Left ventricle myocardium inferior (tissue), 1 donor: ENCODE measurements around the gene TSPAN9. TPM values are rescaled to one million over a fixed set of nuclear protein-coding genes. Genes with fewer than 3 reads are reported as not detected.
A peak's percentile ranks its signal among the peaks of the same experiment; 100 is the strongest.

Experiments used
- DNase-seq: peaks from one replicate; pipeline ENCODE4 v3.0.0-alpha.2; 2020
- H3K27ac ChIP-seq: fragments of 200-600 bp; replicated peaks from 2 replicates; pipeline ENCODE4 v1.8.0; 2021
- H3K27me3 ChIP-seq: fragments of 200-600 bp; 2 replicates; pipeline ENCODE4 v1.8.0; 2021; ENCODE audit warnings: low read depth
- H3K36me3 ChIP-seq: fragments of 200-600 bp; 2 replicates; pipeline ENCODE4 v1.8.0; 2021
- H3K4me1 ChIP-seq: fragments of 200-600 bp; 2 replicates; pipeline ENCODE4 v1.8.0; 2021
- H3K4me3 ChIP-seq: fragments of 200-600 bp; 2 replicates; pipeline ENCODE4 v1.8.0; 2021; ENCODE audit warnings: mild to moderate bottlenecking, moderate library complexity
- H3K9me3 ChIP-seq: fragments of 200-600 bp; replicated peaks from 2 replicates; pipeline ENCODE4 v1.8.0; 2021
- intact Hi-C: fragments of 100-400 bp; cut with micrococcal nuclease; formaldehyde crosslinking; loops from one replicate; pipeline ENCODE4 v1.11.0; 2022
- total RNA-seq: library from RNA; stranded (reverse); fragmentation: NEBNext Ultra II Directional; extraction: Animal tissue kit (Norgen Biotek cat#: 25700); gene quantifications from one replicate; pipeline ENCODE4 v1.2.1, GENCODE V29; 2021
- TF ChIP-seq, protein P1 (sequence below): fragments of 200-600 bp; IDR thresholded peaks from 2 replicates; pipeline ENCODE4 v1.8.0; 2021; ENCODE audit warnings: antibody characterized with exemption, mild to moderate bottlenecking, borderline replicate concordance
- donor health status: DM: no; HTN: yes; CAD: no; lungs with severe emphysema.

TSPAN9 gene
- total RNA-seq, 1 donor from 2014 or later: 305 TPM

DNA sequence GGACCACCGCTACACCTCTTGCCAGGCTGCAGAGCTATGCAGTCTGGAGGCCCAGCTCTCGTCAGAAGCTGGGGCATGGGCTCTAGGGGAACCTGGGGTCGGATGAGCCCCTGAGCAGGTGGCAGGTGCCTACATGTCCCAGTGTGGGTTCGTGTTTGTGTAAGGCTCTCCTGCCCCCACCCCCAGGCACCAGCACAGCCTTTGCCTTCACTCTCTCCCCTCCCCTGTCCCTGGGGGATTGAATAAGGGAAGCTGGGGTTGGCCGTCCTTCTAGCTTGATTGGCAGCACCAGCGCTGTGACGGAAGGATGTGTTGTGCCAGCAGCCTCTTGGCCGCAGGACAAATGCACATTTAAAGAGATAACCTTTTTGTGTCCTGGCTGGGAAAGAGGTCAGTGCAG, 34.8 kb upstream of the TSPAN9 start:
- Histone ChIP-seq H3K4me3 (no peak overlapping the region), H3K4me1 (peaks cover 53% of the 10 kb centered on the region), H3K27me3 (no peaks in the 10 kb centered on the region), H3K36me3 (no peaks in the 10 kb centered on the region), H3K27ac (peak overlapping the region; percentile 54), H3K9me3 (no peaks in the 10 kb centered on the region)
- DNase-seq: peak; percentile 67
- intact Hi-C loops: no loop called here
- TF ChIP-seq, protein P1, sequence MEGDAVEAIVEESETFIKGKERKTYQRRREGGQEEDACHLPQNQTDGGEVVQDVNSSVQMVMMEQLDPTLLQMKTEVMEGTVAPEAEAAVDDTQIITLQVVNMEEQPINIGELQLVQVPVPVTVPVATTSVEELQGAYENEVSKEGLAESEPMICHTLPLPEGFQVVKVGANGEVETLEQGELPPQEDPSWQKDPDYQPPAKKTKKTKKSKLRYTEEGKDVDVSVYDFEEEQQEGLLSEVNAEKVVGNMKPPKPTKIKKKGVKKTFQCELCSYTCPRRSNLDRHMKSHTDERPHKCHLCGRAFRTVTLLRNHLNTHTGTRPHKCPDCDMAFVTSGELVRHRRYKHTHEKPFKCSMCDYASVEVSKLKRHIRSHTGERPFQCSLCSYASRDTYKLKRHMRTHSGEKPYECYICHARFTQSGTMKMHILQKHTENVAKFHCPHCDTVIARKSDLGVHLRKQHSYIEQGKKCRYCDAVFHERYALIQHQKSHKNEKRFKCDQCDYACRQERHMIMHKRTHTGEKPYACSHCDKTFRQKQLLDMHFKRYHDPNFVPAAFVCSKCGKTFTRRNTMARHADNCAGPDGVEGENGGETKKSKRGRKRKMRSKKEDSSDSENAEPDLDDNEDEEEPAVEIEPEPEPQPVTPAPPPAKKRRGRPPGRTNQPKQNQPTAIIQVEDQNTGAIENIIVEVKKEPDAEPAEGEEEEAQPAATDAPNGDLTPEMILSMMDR: no peak

DNA sequence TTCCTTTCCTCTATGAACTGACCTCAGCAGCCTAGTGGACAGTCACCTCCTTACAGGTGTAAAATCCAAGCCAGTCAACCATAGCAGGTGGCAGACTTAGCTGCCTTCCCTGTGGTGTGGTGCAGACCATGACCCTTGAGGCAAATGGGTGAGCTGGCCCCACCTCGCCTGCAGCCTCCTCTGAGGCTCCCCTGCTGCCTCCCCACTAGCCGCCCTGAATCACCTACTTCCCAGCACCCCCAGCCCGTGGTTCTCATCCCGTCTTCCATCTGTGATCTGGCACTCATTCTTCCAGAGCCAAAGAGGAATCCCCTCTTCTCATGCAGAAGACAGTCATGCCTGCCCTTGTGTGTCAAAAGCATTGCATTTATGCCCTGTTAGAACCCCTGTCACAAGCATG, 34.4 kb upstream of the TSPAN9 start:
- no peak for DNase-seq
- TF ChIP-seq, protein P1: no peak
- Histone ChIP-seq H3K4me1 (peaks cover 57% of the 10 kb centered on the region), H3K27me3 (no peaks in the 10 kb centered on the region), H3K9me3 (no peaks in the 10 kb centered on the region), H3K27ac (peak overlapping the region; percentile 48), H3K36me3 (no peaks in the 10 kb centered on the region), H3K4me3 (no peak overlapping the region)
- intact Hi-C loops: no loop called here

DNA sequence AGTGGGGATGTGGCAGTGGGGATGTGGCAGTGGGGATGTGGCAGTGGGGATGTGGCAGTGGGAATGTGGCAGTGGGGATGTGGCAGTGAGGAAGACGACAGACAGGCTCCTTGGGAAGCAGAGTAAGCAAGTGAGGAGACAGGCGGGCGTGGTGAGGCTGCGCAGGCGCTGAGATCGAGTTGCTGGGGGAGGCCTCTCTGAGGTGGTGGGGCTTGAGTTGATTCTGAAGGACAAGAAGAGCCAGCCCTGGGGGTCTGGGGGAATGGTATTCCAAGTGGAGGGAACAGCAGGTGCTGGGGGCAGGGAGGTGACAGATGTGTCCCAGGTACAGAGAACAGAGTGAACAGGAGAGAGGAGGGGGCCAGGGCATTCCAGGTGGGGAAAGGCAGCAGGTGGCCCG, 33.8 kb upstream of the TSPAN9 start:
- Histone ChIP-seq H3K4me3 (no peak overlapping the region), H3K36me3 (no peaks in the 10 kb centered on the region), H3K27ac (no peak overlapping the region), H3K4me1 (peaks cover 61% of the 10 kb centered on the region), H3K27me3 (no peaks in the 10 kb centered on the region), H3K9me3 (no peaks in the 10 kb centered on the region)
- intact Hi-C loops: no loop called here
- TF ChIP-seq, protein P1: no peak
- no peak for DNase-seq

DNA sequence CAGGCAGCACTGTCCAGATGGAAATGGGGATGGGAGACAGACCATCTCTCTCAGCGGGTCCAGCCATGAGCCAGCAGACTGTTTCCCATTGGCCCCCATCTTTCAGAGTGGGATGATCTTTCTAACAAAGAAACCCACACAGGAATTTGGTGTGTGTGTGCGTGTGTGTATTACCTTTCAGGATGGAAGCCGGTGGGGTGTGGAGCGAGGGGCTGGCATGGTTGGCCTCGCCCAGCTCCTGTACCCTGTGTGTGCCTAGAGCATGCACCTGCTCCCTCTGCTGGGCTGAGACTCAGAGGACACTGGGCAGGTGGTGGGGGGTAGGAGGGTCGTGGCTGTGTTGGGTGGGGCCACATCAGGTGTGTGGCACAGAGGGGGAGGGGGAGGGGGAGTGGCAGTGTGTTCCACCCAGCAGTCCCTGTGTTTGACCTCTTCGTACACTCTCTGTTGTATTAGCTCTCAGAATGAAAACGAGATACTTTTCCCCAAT, 33.0 kb upstream of the TSPAN9 start:
- no peak for DNase-seq
- TF ChIP-seq, protein P1: no peak
- intact Hi-C loops: no loop called here
- no peak overlapping the region for H3K4me3 ChIP-seq
- H3K9me3 ChIP-seq: no peaks in the 10 kb centered on the region
- H3K4me1 ChIP-seq: peaks cover 69% of the 10 kb centered on the region
- H3K27me3 ChIP-seq: no peaks in the 10 kb centered on the region
- peak overlapping the region; percentile 91 for H3K27ac ChIP-seq
- H3K36me3 ChIP-seq: no peaks in the 10 kb centered on the region

DNA sequence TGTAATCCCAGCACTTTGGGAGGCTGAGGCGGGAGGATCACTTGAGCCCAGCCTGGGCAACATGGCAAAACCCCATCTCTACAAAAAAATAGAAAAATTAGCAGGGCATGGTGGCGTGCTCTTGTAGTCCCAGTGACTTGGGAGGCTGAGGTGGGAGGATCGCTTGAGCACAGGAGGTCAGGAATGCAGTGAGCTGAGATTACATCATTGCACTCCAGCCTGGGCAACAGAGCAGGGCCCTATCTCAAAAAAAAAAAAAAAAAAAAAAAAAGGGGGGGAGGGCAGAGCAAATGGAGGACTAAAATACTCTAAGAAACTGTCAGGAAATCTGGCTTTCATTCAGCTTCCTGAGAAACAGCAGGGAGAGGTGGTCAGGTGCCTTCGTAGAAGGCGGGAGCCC, 31.7 kb upstream of the TSPAN9 start:
- peaks cover 70% of the 10 kb centered on the region for H3K4me1 ChIP-seq
- TF ChIP-seq, protein P1: no peak
- H3K27ac ChIP-seq: peak overlapping the region; percentile 91
- H3K36me3 ChIP-seq: no peaks in the 10 kb centered on the region
- H3K9me3 ChIP-seq: no peaks in the 10 kb centered on the region
- intact Hi-C loops: no loop called here
- DNase-seq: no peak
- no peaks in the 10 kb centered on the region for H3K27me3 ChIP-seq
- H3K4me3 ChIP-seq: no peak overlapping the region
